H1 (cell line): ENCODE data around the gene OSBP2. TPM values are rescaled to one million over a fixed set of nuclear protein-coding genes. Genes with fewer than 3 reads are reported as not detected.

Source experiments
- CTCF ChIA-PET: fragments of 300-600 bp; sonication (Branson Sonifier 250); formaldehyde crosslinking; loops from one replicate; lab custom pipeline; 2021; ENCODE audit not compliant: partially characterized antibody; lab: Charles Lee
- POLR2A ChIA-PET: fragments of 300-600 bp; sonication (Branson Sonifier 250); formaldehyde crosslinking; loops from one replicate; lab custom pipeline; 2021; ENCODE audit warnings: inconsistent platforms; ENCODE audit not compliant: partially characterized antibody; lab: Charles Lee
- DNase-seq, 2 experiments: peaks; one replicate each; pipeline versions ENCODE4 v3.0.0 to v3.0.0-alpha.2; 2010 to 2022; ENCODE audit warnings: low spot score in 2 of 2, low read depth in 1 of 2, mixed read lengths in 1 of 2
- FAIRE-seq: peaks from 2 replicates; lab custom pipeline; 2011; peaks lifted over from hg19 to GRCh38; lab: Jason Lieb, UNC
- H2AFZ ChIP-seq: 2 replicates; pipeline ENCODE4 v1.8.1; 2012; ENCODE audit warnings: low read length, inconsistent platforms
- H2AK5ac ChIP-seq: 2 replicates; pipeline ENCODE4 v1.6.1; 2013; ENCODE audit warnings: low read depth, low read length
- H2BK120ac ChIP-seq: replicated peaks from 2 replicates; pipeline ENCODE3; 2013; ENCODE audit warnings: low read depth, low read length, inconsistent platforms
- H2BK12ac ChIP-seq: 2 replicates; pipeline ENCODE4 v1.6.1; 2013; ENCODE audit warnings: low read depth, low read length
- H2BK15ac ChIP-seq: 2 replicates; pipeline ENCODE4 v1.6.1; 2013; ENCODE audit warnings: low read length
- H2BK20ac ChIP-seq: 2 replicates; pipeline ENCODE4 v1.6.1; 2013; ENCODE audit warnings: low read length
- H2BK5ac ChIP-seq: 2 replicates; pipeline ENCODE4 v1.6.1; 2013; ENCODE audit warnings: low read depth, low read length
- H3K14ac ChIP-seq: 2 replicates; pipeline ENCODE4 v1.6.1; 2013; ENCODE audit warnings: inconsistent platforms; ENCODE audit not compliant: insufficient read length
- H3K18ac ChIP-seq: 2 replicates; pipeline ENCODE4 v1.6.1; 2013; ENCODE audit warnings: low read length; ENCODE audit errors: extremely low read depth
- H3K23ac ChIP-seq: 2 replicates; pipeline ENCODE4 v1.6.1; 2013; ENCODE audit warnings: inconsistent platforms; ENCODE audit not compliant: insufficient read length
- H3K23me2 ChIP-seq: 2 replicates; pipeline ENCODE4 v1.6.1; 2013; ENCODE audit warnings: low read depth, low read length
- H3K27ac ChIP-seq: 2 replicates; pipeline ENCODE4 v1.6.1; 2011; ENCODE audit warnings: low read depth, low read length, inconsistent platforms
- H3K27me3 ChIP-seq, 4 experiments: replicated peaks in 1 of 4; 1 replicate in 1 of 4; 2 replicates in 3 of 4; pipeline versions ENCODE4 v1.6.1 to v1.8.1; 2011 to 2013; ENCODE audit warnings: low read length in 3 of 4, mild to moderate bottlenecking in 3 of 4, inconsistent platforms in 2 of 4, mixed read lengths in 2 of 4, moderate library complexity in 1 of 4; ENCODE audit not compliant: control insufficient read depth in 3 of 4, insufficient read depth in 3 of 4; ENCODE audit errors: extremely low read depth in 1 of 4
- H3K36me3 ChIP-seq, 4 experiments: 2 replicates each; pipeline versions ENCODE4 v1.6.1 to v1.8.1; 2011 to 2013; ENCODE audit warnings: mild to moderate bottlenecking in 4 of 4, low read length in 3 of 4, moderate library complexity in 2 of 4, control low read depth in 1 of 4, inconsistent platforms in 1 of 4; ENCODE audit not compliant: insufficient read depth in 4 of 4, control insufficient read depth in 2 of 4
- H3K4ac ChIP-seq: replicated peaks from 2 replicates; pipeline ENCODE3; 2013; ENCODE audit warnings: low read length, low read depth, mixed read lengths, inconsistent platforms; ENCODE audit not compliant: insufficient read length
- H3K4me1 ChIP-seq, 4 experiments: replicated peaks in 1 of 4; 1 replicate in 1 of 4; 2 replicates in 3 of 4; pipeline versions ENCODE4 v1.6.1 to v1.8.1; 2011 to 2013; ENCODE audit warnings: low read length in 3 of 4, inconsistent platforms in 2 of 4, mixed read lengths in 1 of 4; ENCODE audit not compliant: insufficient read depth in 4 of 4, control insufficient read depth in 3 of 4
- H3K4me2 ChIP-seq, 2 experiments: 2 replicates each; pipeline versions ENCODE4 v1.6.1 to v1.8.1; 2011 to 2013; ENCODE audit warnings: low read depth in 2 of 2, low read length in 2 of 2, control low read depth in 1 of 2, inconsistent platforms in 1 of 2, mild to moderate bottlenecking in 1 of 2; ENCODE audit not compliant: insufficient read depth in 1 of 2
- H3K4me3 ChIP-seq, 4 experiments: fragments of 200-600, 300-600 bp in 1 of 4; sonication (generic), shearing (Covaris generic), sonication (Bioruptor Twin) in 1 of 4; 2 replicates each; pipeline versions ENCODE4 v1.5.1 to v1.8.1; 2011 to 2016; ENCODE audit warnings: low read length in 4 of 4, low read depth in 3 of 4, control low read depth in 2 of 4, inconsistent platforms in 2 of 4, mild to moderate bottlenecking in 2 of 4, mixed read lengths in 1 of 4, moderate library complexity in 1 of 4; ENCODE audit not compliant: insufficient read depth in 2 of 4; ENCODE audit errors: extremely low read depth in 1 of 4
- H3K56ac ChIP-seq: replicated peaks from 2 replicates; pipeline ENCODE3; 2013; ENCODE audit warnings: low read depth, mild to moderate bottlenecking, mixed read lengths, low read length, inconsistent platforms; ENCODE audit not compliant: insufficient read length
- H3K79me1 ChIP-seq: 2 replicates; pipeline ENCODE4 v1.6.1; 2013; ENCODE audit warnings: low read depth, low read length, control low read depth
- H3K79me2 ChIP-seq, 2 experiments: 2 replicates each; pipeline versions ENCODE4 v1.6.1 to v1.8.1; 2012 to 2013; ENCODE audit warnings: low read length in 2 of 2, mild to moderate bottlenecking in 2 of 2, inconsistent platforms in 1 of 2; ENCODE audit not compliant: insufficient read depth in 2 of 2, control insufficient read depth in 1 of 2
- H3K9ac ChIP-seq, 4 experiments: replicated peaks in 1 of 4; 1 replicate in 1 of 4; 2 replicates in 3 of 4; pipeline versions ENCODE4 v1.6.1 to v1.8.1; 2011 to 2013; ENCODE audit warnings: low read depth in 3 of 4, low read length in 3 of 4, control low read depth in 2 of 4, mild to moderate bottlenecking in 2 of 4, moderate library complexity in 2 of 4, inconsistent platforms in 1 of 4; ENCODE audit errors: extremely low read depth in 1 of 4
- H3K9me3 ChIP-seq, 2 experiments: 2 replicates each; pipeline versions ENCODE4 v1.6.1 to v1.8.1; 2012 to 2013; ENCODE audit warnings: mild to moderate bottlenecking in 2 of 2, moderate library complexity in 2 of 2, control low read depth in 1 of 2, inconsistent platforms in 1 of 2, low read depth in 1 of 2, low read length in 1 of 2, mixed read lengths in 1 of 2; ENCODE audit not compliant: insufficient read depth in 2 of 2
- H4K20me1 ChIP-seq, 2 experiments: replicated peaks in 1 of 2; 2 replicates each; pipeline versions ENCODE3 to v1.8.1; 2011 to 2013; ENCODE audit warnings: inconsistent platforms in 2 of 2, low read length in 2 of 2, mild to moderate bottlenecking in 1 of 2; ENCODE audit not compliant: insufficient read depth in 2 of 2, control insufficient read depth in 1 of 2
- H4K5ac ChIP-seq: 2 replicates; pipeline ENCODE4 v1.6.1; 2013; ENCODE audit warnings: low read length, low read depth, mixed read lengths, inconsistent platforms; ENCODE audit not compliant: insufficient read length
- H4K8ac ChIP-seq: 2 replicates; pipeline ENCODE4 v1.8.0; 2013; ENCODE audit warnings: mild to moderate bottlenecking, moderate library complexity, low read length, inconsistent platforms; ENCODE audit not compliant: insufficient read depth; ENCODE audit errors: extremely low read depth
- H4K91ac ChIP-seq: replicated peaks from 2 replicates; pipeline ENCODE3; 2013; ENCODE audit warnings: low read length, mixed read lengths, inconsistent platforms; ENCODE audit not compliant: insufficient read length
- ATF2 ChIP-seq: IDR thresholded peaks from 2 replicates; pipeline ENCODE4 v1.6.1; 2012; ENCODE audit warnings: low read length, inconsistent platforms
- CBX8 ChIP-seq: fragments of 300-800, 300-1000 bp; sonication (generic); IDR thresholded peaks from 2 replicates; pipeline ENCODE4 v1.7.1; 2016; ENCODE audit warnings: low read depth, low read length, borderline replicate concordance
- CEBPB ChIP-seq: IDR thresholded peaks from 2 replicates; pipeline ENCODE4 v1.6.1; 2012; ENCODE audit warnings: low read depth, low read length
- EGR1 ChIP-seq: IDR thresholded peaks from 2 replicates; pipeline ENCODE4 v1.6.1; 2011; ENCODE audit warnings: low read depth, low read length, borderline replicate concordance
- GABPA ChIP-seq: IDR thresholded peaks from 2 replicates; pipeline ENCODE4 v1.6.1; 2011; ENCODE audit warnings: mild to moderate bottlenecking, low read length, moderate library complexity, borderline replicate concordance; ENCODE audit not compliant: insufficient read depth
- KDM5A ChIP-seq: fragments of 200-600 bp; IDR thresholded peaks from 2 replicates; pipeline ENCODE4 v1.7.1; 2012; ENCODE audit warnings: mild to moderate bottlenecking, low read length, inconsistent platforms, mixed read lengths
- SIN3A ChIP-seq, 2 experiments: IDR thresholded peaks in 1 of 2; conservative IDR thresholded peaks in 1 of 2; 2 replicates each; pipeline ENCODE4 v1.6.1; 2011 to 2012; ENCODE audit warnings: low read length in 2 of 2, improper control_type of control experiment in 1 of 2, low read depth in 1 of 2, mild to moderate bottlenecking in 1 of 2
- USF2 ChIP-seq: IDR thresholded peaks from 2 replicates; pipeline ENCODE4 v1.6.1; 2011; ENCODE audit warnings: low read length, improper control_type of control experiment
- WGBS, 2 experiments: shearing (Covaris generic) in 1 of 2; methylation state at CpG; one replicate each; pipeline versions ENCODE4 v1.1.6 to v1.1.7; 2013 to 2015; ENCODE audit warnings: low lambda C conversion rate in 2 of 2, mixed read lengths in 2 of 2, inconsistent platforms in 1 of 2, low coverage in 1 of 2, missing lambda C conversion rate in 1 of 2; ENCODE audit not compliant: insufficient replicate concordance in 2 of 2, insufficient coverage in 1 of 2, insufficient read length in 1 of 2; ENCODE audit errors: extremely low coverage in 1 of 2, missing lambda C conversion rate in 1 of 2; 5-methylcytosine and 5-hydroxymethylcytosine counted together
- polyA plus RNA-seq, 7 experiments: library from polyadenylated mRNA; depleted of rRNA in 3 of 7; stranded (reverse) in 5 of 7; unstranded in 2 of 7; fragments of >200 nt in 5 of 7; fragments of 200-250 nt in 2 of 7; gene quantifications; 1 replicate in 5 of 7; 2 replicates in 1 of 7; 4 replicates in 1 of 7; pipeline versions ENCODE4 v1.2.1 to v1.2.3, GENCODE V29; 2011 to 2013; ENCODE audit warnings: missing spikeins in 2 of 7, mixed read lengths in 2 of 7
- total RNA-seq: library from RNA; stranded (reverse); fragmentation: NEBNext Ultra II Directional; extraction: Animal tissue kit (Norgen Biotek cat#: 25700); gene quantifications from 2 replicates; pipeline ENCODE4 v1.2.1, GENCODE V29; 2021

Gene OSBP2
- total and polyA plus RNA-seq, 2 of the 8 experiments (the other 6 are each of a cell fraction or from before 2014, with no cell fraction given), result 3.4 to 3.7 TPM

GRCh38 chr22:30702856-30703255 is 8.2 kb downstream of the OSBP2 start:
- Histone ChIP-seq H3K79me1 (no peaks in the 10 kb centered on the region), H3K4ac (no peak overlapping the region), H3K9me3 (no peaks in the 10 kb centered on the region), H3K4me3 (no peak overlapping the region), H3K23me2 (no peaks in the 10 kb centered on the region), H2BK12ac (no peak overlapping the region), H2BK20ac (no peak overlapping the region), H4K5ac (no peak overlapping the region), H2AFZ (no peak overlapping the region), H4K91ac (no peak overlapping the region), H4K20me1 (no peaks in the 10 kb centered on the region), H3K18ac (no peak overlapping the region), H3K23ac (no peak overlapping the region), H3K14ac (no peak overlapping the region), H2BK120ac (no peak overlapping the region), H3K27me3 (no peaks in the 10 kb centered on the region), H2BK15ac (no peak overlapping the region), H3K27ac (no peak overlapping the region), H3K36me3 (no peaks in the 10 kb centered on the region), H3K79me2 (no peaks in the 10 kb centered on the region), H2BK5ac (no peak overlapping the region), H3K56ac (no peak overlapping the region), H3K4me2 (no peak overlapping the region), H3K9ac (no peak overlapping the region), H2AK5ac (no peak overlapping the region), H4K8ac (no peak overlapping the region), H3K4me1 (peaks cover 0 to 5% (median 2%) of the 10 kb centered on the region in 4 experiments; a peak in 3 of 7 replicates)
- no peak for DNase-seq
- ChIA-PET POLR2A (interaction anchor here (1.1 kb wide), 1 partner anchor 12 kb away, joined by 3 read pairs; no protein-coding TSS in a partner anchor), CTCF (interaction anchor here (1.1 to 2.4 kb wide), 4 partner anchors 52 to 70 kb away, joined by 3 to 9 read pairs (median 4); no protein-coding TSS in a partner anchor)
- WGBS, 2 experiments, result 92% methylated on average over 1 of the region's 1 CpG; no CpG with 5 or more reads in 1 of the 2 experiments
- FAIRE-seq, result no peak
- TF ChIP-seq CBX8 (no peak), EGR1 (no peak), ATF2 (no peak), SIN3A (conservative IDR thresholded peaks at IDR 0.05 in 1 of 2, IDR thresholded peaks at IDR 0.05 in 1 of 2; ENCODE audit: low read depth in 1 of 2, low read length in 2 of 2) (no peak), CEBPB (no peak), KDM5A (no peak), GABPA (no peak), USF2 (no peak)
